NCI-H345 treated with DMSO at 0.1 percent for 48 hours (cell line): ENCODE results near the gene IBTK.
"Not testable (repeated sequence)": the region's sequence is repeated elsewhere in the genome, so short reads cannot be mapped to it uniquely, and the experiment has no call there.

Source experiments
- DNase-seq: peaks from one replicate; lab custom pipeline; 2025; ENCODE audit not compliant: unreplicated experiment; lab: John Stamatoyannopoulos, UW

The IBTK gene

GRCh38 chr6:82247505-82248272 is at the start of gene IBTK:
TSS of gene IBTK (minus strand) at chr6:82247744. CDS start at chr6:82240486, 7,258 bp downstream.
- peak; percentile 86 for DNase-seq

- DNase-seq = no peak
These were observed 36.3 kb upstream of the IBTK start for GRCh38 chr6:82283771-82284410.

GRCh38 chr6:82281550-82281949 is 34.0 kb upstream of the IBTK start:
- not testable (repeated sequence) for DNase-seq

GRCh38 chr6:82277686-82278085 is 30.1 kb upstream of the IBTK start:
- DNase-seq = no peak

- DNase-seq = no peak
These were observed 28.1 kb upstream of the IBTK start for GRCh38 chr6:82275686-82276085.

- no peak for DNase-seq
These were observed 25.8 kb upstream of the IBTK start for GRCh38 chr6:82273295-82273694.

GRCh38 chr6:82270881-82271635 is 23.5 kb upstream of the IBTK start:
- DNase-seq = peak; percentile 70

- DNase-seq = no peak
These were observed 20.8 kb upstream of the IBTK start for GRCh38 chr6:82268301-82268846.

- no peak for DNase-seq
These were observed 17.3 kb upstream of the IBTK start for GRCh38 chr6:82264824-82265223.

- DNase-seq = no peak
These were observed 16.8 kb upstream of the IBTK start for GRCh38 chr6:82264321-82264720.

- no peak for DNase-seq
These were observed 16.4 kb upstream of the IBTK start for GRCh38 chr6:82263916-82264315.

GRCh38 chr6:82260997-82261732 is 13.6 kb upstream of the IBTK start:
- no peak for DNase-seq

GRCh38 chr6:82259389-82259788 is 11.8 kb upstream of the IBTK start:
- no peak for DNase-seq

- DNase-seq = no peak
These were observed 9.7 kb upstream of the IBTK start for GRCh38 chr6:82257088-82257774.

- DNase-seq = not testable (repeated sequence)
These were observed 7.2 kb upstream of the IBTK start for GRCh38 chr6:82254722-82255121.

- DNase-seq = peak; percentile 34
These were observed 4.4 kb upstream of the IBTK start for GRCh38 chr6:82251942-82252341.

GRCh38 chr6:82249381-82250253 is 2.1 kb upstream of the IBTK start:
- no peak for DNase-seq

- peak; percentile 47 for DNase-seq
These were observed 760 bp upstream of the IBTK start for GRCh38 chr6:82248273-82248735.

- no peak for DNase-seq
These were observed 591 bp downstream of the IBTK start for GRCh38 chr6:82246802-82247504.
